ENCODE measurements around the gene CPNE4. TPM values are rescaled to one million over a fixed set of nuclear protein-coding genes. Genes with fewer than 3 reads are reported as not detected.

The CPNE4 gene
- total RNA-seq, 1 experiment from 2014 or later, result 1.9 TPM

DNA sequence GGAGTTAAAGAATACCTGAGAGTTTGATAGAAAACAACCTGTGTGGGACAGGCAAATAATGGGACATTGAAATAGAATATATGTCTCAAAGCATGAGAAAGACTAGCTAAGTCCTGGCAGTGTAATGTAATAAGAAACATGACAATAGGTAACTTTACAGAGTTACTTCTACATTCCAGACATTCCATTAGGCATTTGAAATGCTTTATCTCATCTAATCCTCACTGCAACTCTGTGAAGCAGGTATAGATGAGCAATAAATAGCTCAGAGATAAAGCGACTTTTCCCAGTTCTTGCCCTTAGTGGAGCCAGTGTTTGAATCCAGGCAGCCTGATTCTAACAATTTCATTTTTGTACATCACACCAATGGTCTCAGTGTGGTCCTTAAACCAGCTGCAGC is 76.8 kb downstream of the CPNE4 start:
- Histone ChIP-seq H3K79me1 (ENCODE audit: insufficient read depth, low read depth, low read length, poor library complexity, severe bottlenecking) (no peaks in the 10 kb centered on the region), H3K56ac (ENCODE audit: insufficient read length, low read depth, low read length) (no peak overlapping the region), H3K9me3 (ENCODE audit: control insufficient read depth, low read depth, low read length) (no peaks in the 10 kb centered on the region), H2AFZ (ENCODE audit: low read length) (no peak overlapping the region), H3K14ac (ENCODE audit: insufficient read depth, low read length) (no peak overlapping the region), H2BK15ac (ENCODE audit: low read depth, low read length) (no peak overlapping the region), H3T11ph (ENCODE audit: low read length) (no peak overlapping the region), H2AK5ac (ENCODE audit: insufficient read length, low read length) (no peak overlapping the region), H3K23ac (ENCODE audit: insufficient read length, low read depth, low read length) (no peak overlapping the region), H4K20me1 (ENCODE audit: control insufficient read depth, insufficient read depth, insufficient read length) (no peaks in the 10 kb centered on the region), H4K8ac (replicated peaks; ENCODE audit: insufficient read length, low read depth, low read length) (no peak overlapping the region), H4K5ac (ENCODE audit: insufficient read length, low read depth, low read length) (no peak overlapping the region), H4K91ac (ENCODE audit: insufficient read length, low read depth, low read length) (no peak overlapping the region), H3K23me2 (ENCODE audit: insufficient read length, low read depth, low read length, poor library complexity, severe bottlenecking) (no peaks in the 10 kb centered on the region), H2BK12ac (ENCODE audit: insufficient read length, low read depth, low read length) (no peak overlapping the region), H3K4ac (ENCODE audit: low read depth, low read length) (no peak overlapping the region), H3K79me2 (ENCODE audit: insufficient read depth, low read length) (no peaks in the 10 kb centered on the region), H3K9ac (ENCODE audit: extremely low read depth, insufficient read length, low read length) (no peak overlapping the region), H2BK5ac (ENCODE audit: insufficient read length, low read length) (no peak overlapping the region), H3K27me3 (ENCODE audit: insufficient read depth, low read length) (no peaks in the 10 kb centered on the region), H3K27ac (ENCODE audit: insufficient read length, low read depth, low read length) (peak overlapping the region; percentile 48), H2BK120ac (ENCODE audit: low read depth, low read length, poor library complexity, severe bottlenecking) (no peak overlapping the region), H3K4me1 (ENCODE audit: insufficient read depth, low read length) (peaks cover 7% of the 10 kb centered on the region; the same call in 1 of the 2 replicates), H2BK20ac (ENCODE audit: low read depth, low read length, poor library complexity, severe bottlenecking) (no peak overlapping the region), H3K4me2 (ENCODE audit: insufficient read depth, insufficient read length, low read length) (no peak overlapping the region), H3K18ac (ENCODE audit: insufficient read length, low read depth, low read length) (no peak overlapping the region)
- Mint-ChIP-seq H3K4me1 (peaks cover 34 to 35% of the 10 kb centered on the region in 2 experiments), H3K36me3 (ENCODE audit: insufficient read depth in 1 of 3, low read depth in 3 of 3) (peaks cover 0 to 20% (median 2%) of the 10 kb centered on the region in 3 experiments; a peak in 3 of 7 replicates), H3K27ac (peak overlapping the region; percentile 82 to 91 (median 88)), H3K27me3 (ENCODE audit: low read depth) (no peaks in the 10 kb centered on the region), H3K4me3 (no peak overlapping the region; a peak in 1 of 5 replicates), H3K9me3 (peaks cover 3 to 5% of the 10 kb centered on the region in 2 experiments; a peak in 2 of 5 replicates)
- DNase-seq, result no peak
- WGBS (ENCODE audit: extremely low coverage, insufficient read length, low lambda C conversion rate), result no CpG with 5 or more reads among the region's 1 CpG
- TF ChIP-seq, protein P1, sequence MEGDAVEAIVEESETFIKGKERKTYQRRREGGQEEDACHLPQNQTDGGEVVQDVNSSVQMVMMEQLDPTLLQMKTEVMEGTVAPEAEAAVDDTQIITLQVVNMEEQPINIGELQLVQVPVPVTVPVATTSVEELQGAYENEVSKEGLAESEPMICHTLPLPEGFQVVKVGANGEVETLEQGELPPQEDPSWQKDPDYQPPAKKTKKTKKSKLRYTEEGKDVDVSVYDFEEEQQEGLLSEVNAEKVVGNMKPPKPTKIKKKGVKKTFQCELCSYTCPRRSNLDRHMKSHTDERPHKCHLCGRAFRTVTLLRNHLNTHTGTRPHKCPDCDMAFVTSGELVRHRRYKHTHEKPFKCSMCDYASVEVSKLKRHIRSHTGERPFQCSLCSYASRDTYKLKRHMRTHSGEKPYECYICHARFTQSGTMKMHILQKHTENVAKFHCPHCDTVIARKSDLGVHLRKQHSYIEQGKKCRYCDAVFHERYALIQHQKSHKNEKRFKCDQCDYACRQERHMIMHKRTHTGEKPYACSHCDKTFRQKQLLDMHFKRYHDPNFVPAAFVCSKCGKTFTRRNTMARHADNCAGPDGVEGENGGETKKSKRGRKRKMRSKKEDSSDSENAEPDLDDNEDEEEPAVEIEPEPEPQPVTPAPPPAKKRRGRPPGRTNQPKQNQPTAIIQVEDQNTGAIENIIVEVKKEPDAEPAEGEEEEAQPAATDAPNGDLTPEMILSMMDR (conservative IDR thresholded peaks at IDR 0.05), result no peak
